Kidney epithelial cell (primary cell): ENCODE data around the gene RIOK3. TPM values are rescaled to one million over a fixed set of nuclear protein-coding genes. Genes with fewer than 3 reads are reported as not detected.

Experiments used
- DNase-seq: peaks from one replicate; pipeline ENCODE4 v3.0.0-alpha.2; 2010; ENCODE audit warnings: low read depth
- H3K27me3 ChIP-seq: 2 replicates; pipeline ENCODE4 v1.6.0; 2011; ENCODE audit warnings: low read length; ENCODE audit not compliant: control insufficient read depth, insufficient read depth
- H3K36me3 ChIP-seq: 2 replicates; pipeline ENCODE4 v1.5.1; 2011; ENCODE audit warnings: low read length; ENCODE audit not compliant: control insufficient read depth, insufficient read depth
- H3K4me3 ChIP-seq: 2 replicates; pipeline ENCODE4 v1.5.1; 2011; ENCODE audit warnings: low read depth, mild to moderate bottlenecking, control low read depth, low read length
- total RNA-seq: library from RNA; depleted of rRNA; stranded (reverse); fragments of >200 nt; gene quantifications from 2 replicates; pipeline ENCODE4 v1.2.3, GENCODE V29; 2015
- TF ChIP-seq, protein P1 (sequence below): IDR thresholded peaks from 2 replicates; pipeline ENCODE4 v1.5.1; 2011; ENCODE audit warnings: mild to moderate bottlenecking, moderate library complexity, low read length, control low read depth, inconsistent platforms; ENCODE audit not compliant: insufficient read depth, poor library complexity, severe bottlenecking

RIOK3 gene
- total RNA-seq, 1 donor from 2014 or later: 79.8 TPM

DNA sequence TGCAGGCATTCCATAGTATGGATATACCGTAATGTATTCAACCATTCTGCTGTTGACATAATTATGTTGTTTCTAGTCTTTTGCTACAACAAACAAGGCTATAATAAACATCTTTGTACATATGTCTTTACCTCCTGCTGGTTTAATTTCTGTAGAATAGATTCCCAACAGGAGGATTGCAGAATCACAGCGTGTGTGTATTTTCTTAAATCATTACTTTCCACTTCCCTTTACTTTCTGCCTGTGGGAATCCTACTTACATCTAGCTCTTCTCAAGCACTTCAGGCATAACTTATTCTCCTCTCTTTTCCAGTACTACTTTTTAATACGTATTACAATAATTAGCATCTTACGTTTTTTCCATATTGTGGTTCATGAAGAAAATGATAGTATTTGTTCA lies 13.0 kb upstream of the RIOK3 start:
- Histone ChIP-seq H3K36me3 (no peaks in the 10 kb centered on the region), H3K4me3 (no peak overlapping the region), H3K27me3 (no peaks in the 10 kb centered on the region)
- TF ChIP-seq, protein P1, sequence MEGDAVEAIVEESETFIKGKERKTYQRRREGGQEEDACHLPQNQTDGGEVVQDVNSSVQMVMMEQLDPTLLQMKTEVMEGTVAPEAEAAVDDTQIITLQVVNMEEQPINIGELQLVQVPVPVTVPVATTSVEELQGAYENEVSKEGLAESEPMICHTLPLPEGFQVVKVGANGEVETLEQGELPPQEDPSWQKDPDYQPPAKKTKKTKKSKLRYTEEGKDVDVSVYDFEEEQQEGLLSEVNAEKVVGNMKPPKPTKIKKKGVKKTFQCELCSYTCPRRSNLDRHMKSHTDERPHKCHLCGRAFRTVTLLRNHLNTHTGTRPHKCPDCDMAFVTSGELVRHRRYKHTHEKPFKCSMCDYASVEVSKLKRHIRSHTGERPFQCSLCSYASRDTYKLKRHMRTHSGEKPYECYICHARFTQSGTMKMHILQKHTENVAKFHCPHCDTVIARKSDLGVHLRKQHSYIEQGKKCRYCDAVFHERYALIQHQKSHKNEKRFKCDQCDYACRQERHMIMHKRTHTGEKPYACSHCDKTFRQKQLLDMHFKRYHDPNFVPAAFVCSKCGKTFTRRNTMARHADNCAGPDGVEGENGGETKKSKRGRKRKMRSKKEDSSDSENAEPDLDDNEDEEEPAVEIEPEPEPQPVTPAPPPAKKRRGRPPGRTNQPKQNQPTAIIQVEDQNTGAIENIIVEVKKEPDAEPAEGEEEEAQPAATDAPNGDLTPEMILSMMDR: no peak
- no peak for DNase-seq

DNA sequence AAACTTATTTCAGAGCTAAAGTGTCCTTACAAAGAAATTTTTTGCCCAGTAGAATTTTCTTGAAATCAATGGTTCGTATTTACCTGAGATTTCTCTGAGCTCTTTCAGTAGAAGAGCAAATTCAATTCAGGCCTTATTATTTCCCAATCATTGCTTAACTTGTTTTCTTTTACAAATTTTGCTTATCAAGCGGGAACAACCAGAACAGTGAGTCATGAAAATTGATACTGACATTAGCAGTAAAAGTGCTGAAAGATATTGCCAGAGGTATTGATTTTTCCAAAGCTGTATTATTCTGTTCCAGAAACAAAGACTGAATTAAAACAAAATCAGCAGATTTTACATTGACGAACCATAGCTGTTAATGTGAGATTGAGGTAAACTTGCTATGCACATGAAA lies 10.1 kb upstream of the RIOK3 start:
- Histone ChIP-seq H3K4me3 (no peak overlapping the region), H3K27me3 (no peaks in the 10 kb centered on the region), H3K36me3 (no peaks in the 10 kb centered on the region)
- DNase-seq: no peak
- TF ChIP-seq, protein P1: no peak

- no peak for DNase-seq
- TF ChIP-seq, protein P1: no peak
- H3K27me3 ChIP-seq: no peaks in the 10 kb centered on the region
- no peak overlapping the region for H3K4me3 ChIP-seq
- no peaks in the 10 kb centered on the region for H3K36me3 ChIP-seq
These were observed 4.8 kb upstream of the RIOK3 start for GRCh38 chr18:23448291-23448690.

DNA sequence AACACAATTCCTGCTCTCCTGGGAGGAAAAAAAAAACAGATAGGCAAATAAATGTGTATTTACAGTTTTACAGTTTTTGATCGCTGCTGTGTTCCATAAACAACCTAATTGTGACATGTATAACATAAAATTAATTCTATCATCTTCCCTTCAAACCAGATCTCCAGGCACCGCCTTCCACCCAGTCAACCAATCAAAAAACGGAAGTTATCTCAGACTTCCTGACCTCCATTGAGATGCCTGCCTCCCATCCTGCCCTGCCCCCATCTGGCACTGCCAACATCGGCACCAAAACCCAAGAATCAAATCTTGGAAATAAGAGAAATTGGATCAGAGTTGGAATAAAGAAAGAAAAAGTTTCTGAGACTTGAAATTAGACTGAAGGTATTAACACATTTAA lies 3.1 kb upstream of the RIOK3 start:
- Histone ChIP-seq H3K4me3 (no peak overlapping the region), H3K27me3 (no peaks in the 10 kb centered on the region), H3K36me3 (no peaks in the 10 kb centered on the region)
- no peak for DNase-seq
- TF ChIP-seq, protein P1: no peak

- TF ChIP-seq, protein P1: no peak
- DNase-seq: no peak
- H3K27me3 ChIP-seq: no peaks in the 10 kb centered on the region
- no peak overlapping the region for H3K4me3 ChIP-seq
- no peaks in the 10 kb centered on the region for H3K36me3 ChIP-seq
These were observed 2.1 kb upstream of the RIOK3 start for GRCh38 chr18:23451011-23451410.

- H3K4me3 ChIP-seq: no peak overlapping the region
- TF ChIP-seq, protein P1: no peak
- H3K36me3 ChIP-seq: no peaks in the 10 kb centered on the region
- no peaks in the 10 kb centered on the region for H3K27me3 ChIP-seq
- no peak for DNase-seq
These were observed 1.6 kb upstream of the RIOK3 start for GRCh38 chr18:23451491-23451890.
